ENCODE results near the gene PCGF5. TPM values are rescaled to one million over a fixed set of nuclear protein-coding genes. Genes with fewer than 3 reads are reported as not detected.
A peak's percentile ranks its signal among the peaks of the same experiment; 100 is the strongest.

The PCGF5 gene
- total RNA-seq, 1 donor from 2014 or later: 36.6 TPM

- no peak for TF ChIP-seq CTCF (IDR thresholded peaks at IDR 0.05; ENCODE audit: insufficient read depth, low read length, poor library complexity, severe bottlenecking)
- H3K36me3 ChIP-seq (ENCODE audit: control insufficient read depth, insufficient read depth, low read length): no peaks in the 10 kb centered on the region
- DNase-seq (ENCODE audit: low read depth): no peak
- H3K4me3 ChIP-seq (ENCODE audit: low read depth, low read length): no peak overlapping the region
- no peaks in the 10 kb centered on the region for H3K27me3 ChIP-seq (ENCODE audit: control insufficient read depth, insufficient read depth, low read length)
Measured at GRCh38 chr10:91188889-91189288, 31.6 kb upstream of the PCGF5 start.

GRCh38 chr10:91190388-91190870 lies 30.0 kb upstream of the PCGF5 start:
- H3K27me3 ChIP-seq (ENCODE audit: control insufficient read depth, insufficient read depth, low read length): no peaks in the 10 kb centered on the region
- no peak for TF ChIP-seq CTCF (IDR thresholded peaks at IDR 0.05; ENCODE audit: insufficient read depth, low read length, poor library complexity, severe bottlenecking)
- DNase-seq (ENCODE audit: low read depth): no peak
- no peaks in the 10 kb centered on the region for H3K36me3 ChIP-seq (ENCODE audit: control insufficient read depth, insufficient read depth, low read length)
- H3K4me3 ChIP-seq (ENCODE audit: low read depth, low read length): no peak overlapping the region

- H3K27me3 ChIP-seq (ENCODE audit: control insufficient read depth, insufficient read depth, low read length): no peaks in the 10 kb centered on the region
- H3K4me3 ChIP-seq (ENCODE audit: low read depth, low read length): no peak overlapping the region
- no peak for DNase-seq (ENCODE audit: low read depth)
- no peaks in the 10 kb centered on the region for H3K36me3 ChIP-seq (ENCODE audit: control insufficient read depth, insufficient read depth, low read length)
- no peak for TF ChIP-seq CTCF (IDR thresholded peaks at IDR 0.05; ENCODE audit: insufficient read depth, low read length, poor library complexity, severe bottlenecking)
Measured at GRCh38 chr10:91190876-91191583, 29.4 kb upstream of the PCGF5 start.

- no peaks in the 10 kb centered on the region for H3K27me3 ChIP-seq (ENCODE audit: control insufficient read depth, insufficient read depth, low read length)
- H3K4me3 ChIP-seq (ENCODE audit: low read depth, low read length): no peak overlapping the region
- no peak for TF ChIP-seq CTCF (IDR thresholded peaks at IDR 0.05; ENCODE audit: insufficient read depth, low read length, poor library complexity, severe bottlenecking)
- no peaks in the 10 kb centered on the region for H3K36me3 ChIP-seq (ENCODE audit: control insufficient read depth, insufficient read depth, low read length)
- DNase-seq (ENCODE audit: low read depth): no peak
Measured at GRCh38 chr10:91191584-91191919, 28.9 kb upstream of the PCGF5 start.

- Histone ChIP-seq H3K4me3 (ENCODE audit: low read depth, low read length) (no peak overlapping the region), H3K27me3 (ENCODE audit: control insufficient read depth, insufficient read depth, low read length) (no peaks in the 10 kb centered on the region), H3K36me3 (ENCODE audit: control insufficient read depth, insufficient read depth, low read length) (no peaks in the 10 kb centered on the region)
- DNase-seq (ENCODE audit: low read depth): peak; percentile 34
- no peak for TF ChIP-seq CTCF (IDR thresholded peaks at IDR 0.05; ENCODE audit: insufficient read depth, low read length, poor library complexity, severe bottlenecking)
Measured at GRCh38 chr10:91194497-91195179, 25.8 kb upstream of the PCGF5 start.
